GM12865 (cell line): ENCODE data around the gene CNTROB.

ENCODE experiments used
- DNase-seq: peaks from one replicate; pipeline ENCODE4 v3.0.0; 2010; ENCODE audit warnings: low read depth
- H3K4me3 ChIP-seq: 2 replicates; pipeline ENCODE4 v1.5.1; 2011; ENCODE audit warnings: mild to moderate bottlenecking, low read depth, low read length, control low read depth
- CTCF ChIP-seq: IDR thresholded peaks from 2 replicates; pipeline ENCODE4 v1.5.1; 2011; ENCODE audit warnings: low read length, control low read depth, low read depth, inconsistent platforms; ENCODE audit not compliant: insufficient read depth; ENCODE audit errors: missing control alignments

CNTROB gene

GRCh38 chr17:7909089-7909488 lies 22.9 kb upstream of the CNTROB start:
- H3K4me3 ChIP-seq, result no peak overlapping the region
- no peak for DNase-seq
- no peak for TF ChIP-seq CTCF

- no peak overlapping the region for H3K4me3 ChIP-seq
- DNase-seq, result no peak
- no peak for TF ChIP-seq CTCF
These were observed 21.7 kb upstream of the CNTROB start for GRCh38 chr17:7910281-7910680.

- no peak overlapping the region for H3K4me3 ChIP-seq
- DNase-seq, result no peak
These were observed 21.3 kb upstream of the CNTROB start for GRCh38 chr17:7910711-7911110.

GRCh38 chr17:7911116-7911515 lies 20.9 kb upstream of the CNTROB start:
- H3K4me3 ChIP-seq, result no peak overlapping the region
- no peak for TF ChIP-seq CTCF
- DNase-seq, result no peak

More at GRCh38 chr17:7910711-7911110, 21.3 kb upstream of the CNTROB start:
- no peak for TF ChIP-seq CTCF

- peak; percentile 89 for DNase-seq
- peak; percentile 78 for TF ChIP-seq CTCF
- H3K4me3 ChIP-seq, result no peak overlapping the region
These were observed 19.0 kb upstream of the CNTROB start for GRCh38 chr17:7912927-7913524.

GRCh38 chr17:7915179-7915610 lies 16.8 kb upstream of the CNTROB start:
- peak overlapping the region; percentile 73 for H3K4me3 ChIP-seq
- no peak for DNase-seq
- no peak for TF ChIP-seq CTCF
